Mesothelial cell of epicardium (in vitro differentiated cells): ENCODE measurements around the gene EMILIN1. TPM values are rescaled to one million over a fixed set of nuclear protein-coding genes. Genes with fewer than 3 reads are reported as not detected.

Experiments
- DNase-seq, 2 experiments: peaks; one replicate each; pipeline ENCODE4 v3.0.0; 2021; ENCODE audit warnings: low spot score in 2 of 2; ENCODE audit not compliant: unreplicated experiment in 2 of 2
- H3K27ac Mint-ChIP-seq: 2 replicates; pipeline ENCODE4 v1.8.0; 2021; ENCODE audit warnings: mixed read lengths
- H3K27me3 Mint-ChIP-seq: 2 replicates; pipeline ENCODE4 v1.8.0; 2021; ENCODE audit warnings: low read depth, mixed read lengths
- H3K36me3 Mint-ChIP-seq: 2 replicates; pipeline ENCODE4 v1.8.0; 2021; ENCODE audit warnings: mixed read lengths
- H3K4me1 Mint-ChIP-seq: 2 replicates; pipeline ENCODE4 v1.8.0; 2021; ENCODE audit warnings: mixed read lengths
- H3K4me3 Mint-ChIP-seq: 2 replicates; pipeline ENCODE4 v1.8.0; 2021; ENCODE audit warnings: mild to moderate bottlenecking, moderate library complexity, mixed read lengths
- H3K9me3 Mint-ChIP-seq: 2 replicates; pipeline ENCODE4 v1.8.0; 2021; ENCODE audit warnings: mixed read lengths
- CTCF ChIP-seq: fragments of 200-600 bp; sonication (generic); IDR thresholded peaks from one replicate; pipeline ENCODE4 v1.5.0; 2021; ENCODE audit warnings: antibody characterized with exemption; ENCODE audit not compliant: unreplicated experiment
- total RNA-seq: library from RNA; stranded (reverse); gene quantifications from 3 replicates; pipeline ENCODE4 v1.2.1, GENCODE V29; 2021

The EMILIN1 gene
- total RNA-seq, 1 donor from 2014 or later: 179 TPM

GRCh38 chr2:27087823-27088410 is 9.5 kb downstream of the EMILIN1 start:
- Mint-ChIP-seq H3K27ac (no peak overlapping the region), H3K27me3 (peaks cover 18% of the 10 kb centered on the region), H3K36me3 (no peaks in the 10 kb centered on the region), H3K4me3 (no peak overlapping the region), H3K9me3 (no peaks in the 10 kb centered on the region), H3K4me1 (peaks cover 13% of the 10 kb centered on the region)
- DNase-seq: no peak
- TF ChIP-seq CTCF: no peak

DNA sequence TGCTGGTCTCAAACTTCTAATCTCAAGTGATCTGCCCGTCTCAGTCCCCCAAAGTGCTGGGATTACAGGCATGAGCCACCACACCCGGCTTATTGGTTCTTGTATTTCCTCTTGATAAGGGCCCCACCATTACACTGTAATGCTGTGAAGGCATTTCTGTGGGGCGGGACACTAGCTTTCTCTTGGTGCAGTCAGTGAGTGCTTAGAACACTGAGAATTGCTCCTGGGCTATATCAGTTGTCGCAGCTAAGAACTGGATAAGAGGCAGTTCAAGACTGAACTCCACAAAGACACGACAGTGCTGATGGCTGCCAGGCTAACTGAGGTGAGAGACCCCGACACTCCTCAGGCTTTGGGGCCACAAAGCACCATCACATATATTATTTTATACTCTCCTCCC is 10.2 kb downstream of the EMILIN1 start:
- no peak for TF ChIP-seq CTCF
- H3K27me3 Mint-ChIP-seq: peaks cover 18% of the 10 kb centered on the region
- no peaks in the 10 kb centered on the region for H3K36me3 Mint-ChIP-seq
- H3K27ac Mint-ChIP-seq: no peak overlapping the region
- no peak overlapping the region for H3K4me3 Mint-ChIP-seq
- DNase-seq: no peak
- H3K4me1 Mint-ChIP-seq: peaks cover 13% of the 10 kb centered on the region
- no peaks in the 10 kb centered on the region for H3K9me3 Mint-ChIP-seq

DNA sequence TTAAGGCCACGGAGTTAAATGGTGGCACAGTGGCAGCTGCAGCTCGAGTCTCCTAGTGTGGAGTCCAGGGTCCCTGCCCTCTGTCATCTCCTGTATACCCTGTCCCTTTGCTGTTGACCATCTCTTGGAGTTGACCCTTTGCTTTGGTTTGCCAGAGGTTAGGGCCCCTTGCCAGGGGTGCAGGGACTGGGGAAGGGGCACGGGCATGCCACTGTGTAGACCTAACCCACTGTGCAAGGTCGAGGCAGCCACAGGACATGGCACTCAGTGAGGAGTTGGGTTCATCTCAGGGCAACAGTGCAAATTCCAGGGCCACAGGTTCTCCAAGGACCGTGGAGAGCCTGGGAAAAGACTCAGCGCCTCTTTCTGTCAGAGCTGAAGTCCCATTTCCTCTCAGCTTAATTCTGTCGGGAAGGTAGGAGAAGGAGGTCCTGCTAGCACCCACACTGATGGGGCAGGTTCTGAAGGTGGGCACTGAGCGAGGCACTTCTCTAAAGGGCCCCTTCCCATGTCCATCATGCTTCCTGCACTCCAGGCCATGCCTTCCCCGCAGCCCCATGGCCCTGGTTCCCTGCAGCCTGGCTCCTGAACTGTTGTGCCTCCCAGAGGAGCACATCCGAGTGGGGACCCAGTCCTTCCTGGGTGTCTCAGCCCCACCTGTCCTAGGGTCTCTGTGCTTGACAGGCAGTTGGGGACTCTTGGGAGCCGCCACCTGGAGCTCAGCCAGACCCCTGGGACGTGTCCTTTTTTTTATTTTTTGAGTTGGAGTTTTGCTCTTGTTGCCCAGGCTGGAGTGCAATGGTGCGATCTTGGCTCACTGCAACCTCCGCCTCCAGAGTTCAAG is 10.9 kb downstream of the EMILIN1 start:
- no peak for DNase-seq
- Mint-ChIP-seq H3K9me3 (no peaks in the 10 kb centered on the region), H3K4me3 (no peak overlapping the region), H3K27ac (no peak overlapping the region), H3K36me3 (no peaks in the 10 kb centered on the region), H3K4me1 (peaks cover 13% of the 10 kb centered on the region), H3K27me3 (peaks cover 18% of the 10 kb centered on the region)
- TF ChIP-seq CTCF: no peak

- Mint-ChIP-seq H3K9me3 (no peaks in the 10 kb centered on the region), H3K4me1 (peaks cover 11% of the 10 kb centered on the region), H3K36me3 (no peaks in the 10 kb centered on the region), H3K27me3 (peaks cover 13% of the 10 kb centered on the region), H3K27ac (no peak overlapping the region), H3K4me3 (no peak overlapping the region)
- DNase-seq: no peak
- no peak for TF ChIP-seq CTCF
Observed at GRCh38 chr2:27091746-27092695, 13.6 kb downstream of the EMILIN1 start.

DNA sequence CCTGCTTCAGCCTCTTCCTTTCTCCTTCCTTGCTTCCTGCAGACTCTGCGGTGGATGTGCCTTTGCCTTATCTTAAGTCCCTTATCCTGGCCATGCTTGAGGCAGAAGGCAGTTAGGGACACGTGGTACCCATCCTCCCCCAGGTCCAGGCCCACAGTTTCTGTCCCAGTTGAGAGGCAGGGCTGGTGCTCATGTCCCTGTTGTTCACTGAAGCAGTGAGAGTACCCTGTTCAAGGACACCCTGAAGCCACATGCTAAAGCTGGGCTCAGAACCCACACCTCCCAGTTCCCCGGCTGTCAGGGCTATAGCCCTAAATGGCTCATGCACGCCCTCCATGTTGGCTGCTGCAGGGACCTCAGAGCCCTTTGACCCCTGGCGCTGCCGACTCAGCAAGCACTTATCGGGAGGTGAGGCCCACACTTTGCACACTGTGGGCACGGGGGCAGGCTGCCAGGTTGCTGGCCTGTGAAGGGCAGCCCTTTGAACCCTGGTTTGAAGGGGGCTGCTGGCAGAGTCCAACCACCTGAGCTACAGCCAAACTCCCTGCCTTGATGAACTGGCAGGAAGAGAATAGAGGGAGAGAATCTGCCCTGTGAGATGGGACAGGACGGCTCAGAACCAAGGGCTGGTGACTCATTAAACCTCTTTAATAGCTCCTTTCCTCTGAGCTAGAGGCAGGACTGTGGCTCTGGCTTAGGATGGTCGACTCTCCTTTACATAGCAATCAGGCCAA is 14.4 kb downstream of the EMILIN1 start:
- no peak for TF ChIP-seq CTCF
- Mint-ChIP-seq H3K36me3 (no peaks in the 10 kb centered on the region), H3K27me3 (peaks cover 7% of the 10 kb centered on the region), H3K4me3 (no peak overlapping the region), H3K4me1 (peaks cover 9% of the 10 kb centered on the region), H3K9me3 (no peaks in the 10 kb centered on the region), H3K27ac (no peak overlapping the region)
- no peak for DNase-seq
